ENCODE measurements around the gene ACTN3.
A peak's percentile ranks its signal among the peaks of the same experiment; 100 is the strongest.

ACTN3 gene

GRCh38 chr11:66545701-66546367 lies 869 bp upstream of the ACTN3 start, which contains the start of gene ZDHHC24:
Gene ZDHHC24, minus strand, starts transcription at chr11:66546048. Its CDS starts 45 bp downstream, at chr11:66546003.
- DNase-seq, result peak; percentile 91

GRCh38 chr11:66546966-66547661 lies 411 bp downstream of the ACTN3 start:
- DNase-seq, result no peak

GRCh38 chr11:66547662-66548009 lies 933 bp downstream of the ACTN3 start:
- DNase-seq, result no peak

GRCh38 chr11:66548041-66548440 lies 1.3 kb downstream of the ACTN3 start:
- no peak for DNase-seq

- no peak for DNase-seq
Measured at GRCh38 chr11:66548774-66549630, 2.3 kb downstream of the ACTN3 start.

GRCh38 chr11:66549696-66550095 lies 3.0 kb downstream of the ACTN3 start:
- no peak for DNase-seq

GRCh38 chr11:66550887-66551286 lies 4.2 kb downstream of the ACTN3 start:
- DNase-seq, result no peak

- DNase-seq, result no peak
Measured at GRCh38 chr11:66554602-66555001, 7.9 kb downstream of the ACTN3 start.

- DNase-seq, result no peak
Measured at GRCh38 chr11:66555416-66555815, 8.7 kb downstream of the ACTN3 start.

- no peak for DNase-seq
Measured at GRCh38 chr11:66556086-66556485, 9.4 kb downstream of the ACTN3 start.

GRCh38 chr11:66557733-66558326 lies 11.1 kb downstream of the ACTN3 start:
- DNase-seq, result no peak

- peak; percentile 53 for DNase-seq
Measured at GRCh38 chr11:66559142-66559865, 12.6 kb downstream of the ACTN3 start.

- DNase-seq, result no peak
Measured at GRCh38 chr11:66559866-66560676, 13.4 kb downstream of the ACTN3 start.

- no peak for DNase-seq
Measured at GRCh38 chr11:66561178-66561974, 14.7 kb downstream of the ACTN3 start.

- no peak for DNase-seq
Measured at GRCh38 chr11:66561975-66562248, 15.2 kb downstream of the ACTN3 start.

GRCh38 chr11:66562275-66562674 lies 15.6 kb downstream of the ACTN3 start:
- no peak for DNase-seq

- DNase-seq, result no peak
Measured at GRCh38 chr11:66562907-66563583, 16.3 kb downstream of the ACTN3 start.

GRCh38 chr11:66563832-66564231 lies 17.1 kb downstream of the ACTN3 start:
- no peak for DNase-seq

- DNase-seq, result no peak
Measured at GRCh38 chr11:66564538-66564937, 17.8 kb downstream of the ACTN3 start.

GRCh38 chr11:66564984-66565383 lies 18.3 kb downstream of the ACTN3 start:
- no peak for DNase-seq

Data from CD4-positive, alpha-beta T cell treated with Interleukin-12 subunit alpha and Interleukin-12 subunit beta, for 1 hour (primary cell).